NB4 (cell line): Measurements from ENCODE around the gene SCYGR1.

ENCODE experiments used
- CTCF ChIP-seq: IDR thresholded peaks from one replicate; pipeline ENCODE4 v1.5.1; 2012; ENCODE audit warnings: low read depth, low read length
- MAX ChIP-seq: IDR thresholded peaks from 2 replicates; pipeline ENCODE4 v1.6.1; 2011; ENCODE audit warnings: low read depth, low read length
- MYC ChIP-seq: IDR thresholded peaks from 2 replicates; pipeline ENCODE4 v1.6.1; 2011; ENCODE audit warnings: low read depth, low read length
- POLR2A ChIP-seq: IDR thresholded peaks from 2 replicates; pipeline ENCODE4 v1.6.1; 2011; ENCODE audit warnings: mild to moderate bottlenecking; ENCODE audit not compliant: insufficient read length; ENCODE audit errors: extremely low read depth

- no peak for TF ChIP-seq CTCF
- no peak for TF ChIP-seq POLR2A
- no peak for TF ChIP-seq MAX
- no peak for TF ChIP-seq MYC
Observed at GRCh38 chr2:227404585-227405271, 17.0 kb upstream of the SCYGR1 start.
